Measurements from ENCODE around the gene OTOP2. TPM values are rescaled to one million over a fixed set of nuclear protein-coding genes. Genes with fewer than 3 reads are reported as not detected.
"Not testable (repeated sequence)": the region's sequence is repeated elsewhere in the genome, so short reads cannot be mapped to it uniquely, and the experiment has no call there.

The OTOP2 gene
- total and polyA plus RNA-seq, 4 donors: 0.25 TPM; not detected in 3

DNA sequence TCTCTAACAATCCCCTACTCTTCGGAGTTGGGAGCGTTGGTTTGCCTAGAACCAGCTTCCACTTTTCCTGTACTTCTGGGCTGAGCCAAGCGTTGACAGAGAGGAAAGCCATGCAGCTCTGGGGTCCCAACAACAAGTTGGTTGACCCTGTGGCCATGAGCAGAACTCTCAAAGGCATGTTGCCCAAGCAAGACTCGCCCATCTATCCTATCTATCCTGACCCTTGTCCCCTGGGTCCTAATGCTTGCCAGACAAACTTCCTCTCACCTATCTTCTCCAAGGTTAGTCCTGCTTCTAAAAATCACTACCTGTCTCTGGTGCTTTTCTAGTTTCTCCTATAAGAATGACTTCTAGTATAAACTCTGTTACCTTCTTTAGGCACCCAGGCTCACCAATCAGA, 15.0 kb upstream of the OTOP2 start:
- intact Hi-C loops (cut with DNase I); H3K4me3 ChIP-seq (ENCODE audit: low read length in 2 of 2); H3K9me3 ChIP-seq (ENCODE audit: control insufficient read depth, low read length); H3K27ac ChIP-seq (ENCODE audit: low read depth in 1 of 2, low read length in 2 of 2); H3K36me3 ChIP-seq (ENCODE audit: control insufficient read depth in 1 of 2, insufficient read depth in 2 of 2, low read length in 1 of 2); DNase-seq; ATAC-seq (ENCODE audit: low FRiP score); H3K4me1 ChIP-seq (ENCODE audit: control insufficient read depth in 1 of 2, insufficient read depth in 2 of 2, low read length in 2 of 2); H3K27me3 ChIP-seq (ENCODE audit: control insufficient read depth in 1 of 2, insufficient read depth in 2 of 2, low read length in 1 of 2): not testable (repeated sequence)
- 70 to 72% methylated on average over 4 of the region's 4 CpGs for WGBS, 2 donors

DNA sequence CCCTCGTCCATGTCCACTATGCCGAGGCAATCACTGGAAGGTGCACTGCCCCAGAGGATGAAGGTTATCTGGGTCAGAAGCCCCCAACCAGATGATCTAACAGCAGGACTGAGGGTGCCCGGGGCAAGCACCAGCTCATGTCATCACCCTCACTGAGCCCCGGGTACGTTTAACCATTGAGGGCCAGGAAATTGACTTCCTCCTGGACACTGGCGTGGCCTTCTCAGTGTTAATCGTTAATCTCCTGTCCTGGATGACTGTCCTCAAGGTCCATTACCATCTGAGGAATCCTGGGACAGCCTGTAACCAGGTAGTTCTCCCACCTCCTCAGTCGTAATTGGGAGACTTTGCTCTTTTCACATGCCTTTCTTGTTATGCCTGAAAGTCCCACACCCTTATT, 12.7 kb upstream of the OTOP2 start:
- intact Hi-C loops (cut with DNase I); H3K9me3 ChIP-seq (ENCODE audit: control insufficient read depth, low read length); DNase-seq; H3K4me3 ChIP-seq (ENCODE audit: low read length in 2 of 2); H3K27me3 ChIP-seq (ENCODE audit: control insufficient read depth in 1 of 2, insufficient read depth in 2 of 2, low read length in 1 of 2); H3K36me3 ChIP-seq (ENCODE audit: control insufficient read depth in 1 of 2, insufficient read depth in 2 of 2, low read length in 1 of 2); H3K4me1 ChIP-seq (ENCODE audit: control insufficient read depth in 1 of 2, insufficient read depth in 2 of 2, low read length in 2 of 2); ATAC-seq (ENCODE audit: low FRiP score); H3K27ac ChIP-seq (ENCODE audit: low read depth in 1 of 2, low read length in 2 of 2): not testable (repeated sequence)
- WGBS, 2 donors: 68 to 76% methylated on average over 8 of the region's 8 CpGs

DNA sequence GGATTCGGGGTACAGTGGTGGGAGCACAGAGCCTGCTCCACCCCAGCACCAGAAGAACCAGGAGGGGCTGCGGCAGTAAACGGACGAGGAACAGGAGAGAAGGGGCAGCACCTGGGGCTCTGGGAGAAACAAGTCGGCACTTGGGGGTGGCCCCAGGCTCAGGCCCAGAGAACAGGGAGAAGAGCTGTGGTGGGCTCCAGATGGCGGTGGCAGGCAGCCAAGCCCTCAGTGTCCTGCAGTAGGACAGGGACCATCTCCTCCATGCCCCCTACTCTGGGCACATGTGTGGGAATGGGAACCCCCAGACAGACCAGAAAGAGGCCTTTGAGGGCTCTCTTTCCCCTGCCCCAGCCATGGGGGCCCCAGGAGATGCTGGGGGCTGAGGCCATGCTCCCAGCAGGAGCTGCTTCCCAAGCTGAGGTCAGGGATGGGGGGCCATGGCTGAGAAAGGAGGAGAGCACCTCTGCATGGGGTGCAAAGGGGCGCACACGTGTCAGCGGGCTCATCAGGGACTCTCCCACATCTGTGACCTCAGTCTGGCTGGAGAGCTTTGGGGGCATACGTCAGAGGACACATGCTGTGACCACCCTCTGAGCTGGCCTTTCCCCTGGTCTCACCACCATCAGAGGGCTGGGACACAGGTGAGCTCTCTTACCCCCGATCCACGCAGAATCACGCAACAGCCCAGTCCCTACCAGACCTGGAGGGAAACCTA, 7.8 kb upstream of the OTOP2 start:
- Histone ChIP-seq H3K27ac (ENCODE audit: low read depth in 1 of 2, low read length in 2 of 2) (no peak overlapping the region), H3K9me3 (ENCODE audit: control insufficient read depth, low read length) (no peaks in the 10 kb centered on the region), H3K27me3 (ENCODE audit: control insufficient read depth in 1 of 2, insufficient read depth in 2 of 2, low read length in 1 of 2) (no peaks in the 10 kb centered on the region), H3K4me1 (ENCODE audit: control insufficient read depth in 1 of 2, insufficient read depth in 2 of 2, low read length in 2 of 2) (no peaks in the 10 kb centered on the region), H3K36me3 (ENCODE audit: control insufficient read depth in 1 of 2, insufficient read depth in 2 of 2, low read length in 1 of 2) (no peaks in the 10 kb centered on the region), H3K4me3 (ENCODE audit: low read length in 2 of 2) (no peak overlapping the region)
- no peak for ATAC-seq (ENCODE audit: low FRiP score)
- intact Hi-C loops (cut with DNase I): no loop called here
- WGBS, 2 donors: 86 to 87% methylated on average over 12 to 13 of the region's 13 CpGs
- no peak for DNase-seq

DNA sequence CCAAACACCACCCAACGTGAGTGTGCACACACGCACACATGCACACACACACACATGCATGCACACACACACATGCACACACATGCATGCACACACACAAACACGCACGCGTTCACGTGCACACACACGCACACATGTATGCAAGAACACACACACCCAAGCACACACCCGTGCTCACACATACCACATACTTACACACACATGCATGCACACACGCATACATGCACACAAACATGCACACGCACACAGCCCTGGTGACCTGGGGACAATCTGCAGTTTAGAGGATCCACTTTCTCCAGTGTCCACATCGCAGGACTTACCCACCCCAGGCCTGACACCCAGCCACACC, 7.2 kb upstream of the OTOP2 start:
- ATAC-seq (ENCODE audit: low FRiP score) (no peak), DNase-seq (no peak)
- no peaks in the 10 kb centered on the region for H3K4me1 ChIP-seq (ENCODE audit: control insufficient read depth in 1 of 2, insufficient read depth in 2 of 2, low read length in 2 of 2)
- H3K9me3 ChIP-seq (ENCODE audit: control insufficient read depth, low read length): no peaks in the 10 kb centered on the region
- intact Hi-C loops (cut with DNase I): no loop called here
- no peak overlapping the region for H3K27ac ChIP-seq (ENCODE audit: low read depth in 1 of 2, low read length in 2 of 2)
- no peaks in the 10 kb centered on the region for H3K27me3 ChIP-seq (ENCODE audit: control insufficient read depth in 1 of 2, insufficient read depth in 2 of 2, low read length in 1 of 2)
- no peaks in the 10 kb centered on the region for H3K36me3 ChIP-seq (ENCODE audit: control insufficient read depth in 1 of 2, insufficient read depth in 2 of 2, low read length in 1 of 2)
- H3K4me3 ChIP-seq (ENCODE audit: low read length in 2 of 2): no peak overlapping the region
- WGBS, 2 donors: 92 to 94% methylated on average over 11 of the region's 11 CpGs

DNA sequence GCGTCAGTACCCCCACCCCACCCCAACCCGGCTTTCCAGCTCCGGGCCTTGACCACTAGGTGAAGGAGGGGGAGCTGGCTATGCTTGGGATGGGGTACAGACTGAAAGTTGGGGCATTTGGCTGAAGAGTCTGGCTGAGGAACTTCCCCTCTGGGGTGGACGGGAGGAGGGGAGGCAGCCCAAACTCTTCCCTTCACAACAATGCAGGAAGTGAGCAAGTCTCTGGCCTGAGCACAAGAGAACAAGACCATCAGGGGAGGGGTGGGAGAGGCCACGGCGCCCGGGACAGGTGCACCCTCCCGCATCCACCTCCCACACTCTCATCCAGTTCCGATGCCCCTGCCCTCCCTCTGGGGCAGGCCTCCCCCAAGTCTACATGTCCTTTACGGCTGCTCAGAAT, 6.6 kb upstream of the OTOP2 start:
- no peak overlapping the region for H3K27ac ChIP-seq (ENCODE audit: low read depth in 1 of 2, low read length in 2 of 2)
- no peak overlapping the region for H3K4me3 ChIP-seq (ENCODE audit: low read length in 2 of 2)
- H3K27me3 ChIP-seq (ENCODE audit: control insufficient read depth in 1 of 2, insufficient read depth in 2 of 2, low read length in 1 of 2): no peaks in the 10 kb centered on the region
- WGBS, 2 donors: 74 to 76% methylated on average over 10 of the region's 10 CpGs
- no peaks in the 10 kb centered on the region for H3K4me1 ChIP-seq (ENCODE audit: control insufficient read depth in 1 of 2, insufficient read depth in 2 of 2, low read length in 2 of 2)
- no peaks in the 10 kb centered on the region for H3K9me3 ChIP-seq (ENCODE audit: control insufficient read depth, low read length)
- intact Hi-C loops (cut with DNase I): no loop called here
- ATAC-seq (ENCODE audit: low FRiP score): no peak
- no peak for DNase-seq
- no peaks in the 10 kb centered on the region for H3K36me3 ChIP-seq (ENCODE audit: control insufficient read depth in 1 of 2, insufficient read depth in 2 of 2, low read length in 1 of 2)

DNA sequence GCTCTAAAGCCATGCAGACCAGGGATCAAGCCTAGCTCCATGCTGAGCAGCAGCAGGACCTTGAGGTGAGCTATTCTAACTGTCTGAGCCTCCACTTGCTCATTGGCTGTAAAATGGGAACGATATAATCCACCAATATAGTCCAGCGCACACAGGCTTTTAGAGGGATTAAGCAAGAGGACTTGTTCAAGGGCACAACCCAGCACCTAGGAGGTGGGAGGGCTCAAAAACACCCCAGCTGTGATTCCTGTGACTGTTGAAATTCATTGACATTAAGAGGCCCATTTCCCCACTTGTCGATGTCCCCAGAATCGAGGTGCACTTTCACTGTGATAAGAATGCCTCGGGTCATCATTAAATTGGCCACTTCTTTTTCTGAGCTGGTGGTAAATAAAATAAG, 5.2 kb upstream of the OTOP2 start:
- Histone ChIP-seq H3K4me3 (ENCODE audit: low read length in 2 of 2) (no peak overlapping the region), H3K36me3 (ENCODE audit: control insufficient read depth in 1 of 2, insufficient read depth in 2 of 2, low read length in 1 of 2) (no peaks in the 10 kb centered on the region), H3K27ac (ENCODE audit: low read depth in 1 of 2, low read length in 2 of 2) (no peak overlapping the region), H3K9me3 (ENCODE audit: control insufficient read depth, low read length) (no peaks in the 10 kb centered on the region), H3K27me3 (ENCODE audit: control insufficient read depth in 1 of 2, insufficient read depth in 2 of 2, low read length in 1 of 2) (no peaks in the 10 kb centered on the region), H3K4me1 (ENCODE audit: control insufficient read depth in 1 of 2, insufficient read depth in 2 of 2, low read length in 2 of 2) (no peaks in the 10 kb centered on the region)
- intact Hi-C loops (cut with DNase I): no loop called here
- ATAC-seq (ENCODE audit: low FRiP score) (no peak), DNase-seq (no peak)
- WGBS, 2 donors: 89 to 96% methylated on average over 5 of the region's 5 CpGs

DNA sequence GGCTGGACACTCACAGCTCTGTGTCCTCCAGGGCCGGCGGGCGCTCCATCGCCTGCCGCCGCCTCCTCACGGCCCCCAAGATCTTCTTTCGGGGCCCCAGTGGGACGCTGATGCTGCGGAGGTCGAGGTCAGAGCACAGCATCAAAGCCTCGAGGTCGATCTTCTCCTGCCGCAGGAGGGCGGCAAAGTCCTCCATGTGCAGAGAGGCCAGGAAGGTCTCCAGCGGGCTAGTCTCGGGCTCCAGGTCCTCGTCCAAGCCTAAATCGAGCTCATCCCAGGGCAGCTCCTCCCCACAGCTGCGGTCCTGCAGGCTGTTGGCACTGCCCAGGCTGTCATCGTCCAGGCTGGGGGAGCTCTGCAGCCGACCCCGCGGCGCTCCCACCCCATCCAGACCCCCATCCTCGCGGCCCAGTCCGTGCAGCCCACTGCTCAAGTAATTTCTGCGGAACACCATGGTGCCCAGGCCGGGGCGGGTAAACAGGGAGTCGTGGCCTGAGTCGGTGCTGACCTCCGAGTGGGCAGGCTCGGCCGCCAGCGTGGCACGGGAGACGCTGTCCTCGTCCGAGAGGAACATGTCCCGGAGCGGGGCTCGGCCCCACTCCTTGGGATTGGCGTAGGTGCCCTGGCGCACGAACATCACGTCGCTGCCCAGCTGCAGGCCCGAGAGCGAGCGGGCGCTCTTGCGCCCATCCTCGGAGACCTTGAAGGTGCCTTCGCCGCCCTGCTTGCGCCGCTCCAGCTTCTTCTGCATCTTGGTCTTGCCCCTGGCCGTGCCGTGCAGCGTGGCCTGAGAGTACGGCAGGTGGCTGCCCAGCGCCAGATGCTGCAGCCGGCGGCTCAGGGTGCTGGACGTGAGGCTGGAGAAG, 4.4 kb upstream of the OTOP2 start:
- intact Hi-C loops (cut with DNase I): no loop called here
- no peak overlapping the region for H3K4me3 ChIP-seq (ENCODE audit: low read length in 2 of 2)
- no peaks in the 10 kb centered on the region for H3K4me1 ChIP-seq (ENCODE audit: control insufficient read depth in 1 of 2, insufficient read depth in 2 of 2, low read length in 2 of 2)
- no peaks in the 10 kb centered on the region for H3K27me3 ChIP-seq (ENCODE audit: control insufficient read depth in 1 of 2, insufficient read depth in 2 of 2, low read length in 1 of 2)
- H3K9me3 ChIP-seq (ENCODE audit: control insufficient read depth, low read length): no peaks in the 10 kb centered on the region
- DNase-seq: no peak
- ATAC-seq (ENCODE audit: low FRiP score): no peak
- no peak overlapping the region for H3K27ac ChIP-seq (ENCODE audit: low read depth in 1 of 2, low read length in 2 of 2)
- 66 to 70% methylated on average over 67 of the region's 67 CpGs for WGBS, 2 donors
- no peaks in the 10 kb centered on the region for H3K36me3 ChIP-seq (ENCODE audit: control insufficient read depth in 1 of 2, insufficient read depth in 2 of 2, low read length in 1 of 2)

DNA sequence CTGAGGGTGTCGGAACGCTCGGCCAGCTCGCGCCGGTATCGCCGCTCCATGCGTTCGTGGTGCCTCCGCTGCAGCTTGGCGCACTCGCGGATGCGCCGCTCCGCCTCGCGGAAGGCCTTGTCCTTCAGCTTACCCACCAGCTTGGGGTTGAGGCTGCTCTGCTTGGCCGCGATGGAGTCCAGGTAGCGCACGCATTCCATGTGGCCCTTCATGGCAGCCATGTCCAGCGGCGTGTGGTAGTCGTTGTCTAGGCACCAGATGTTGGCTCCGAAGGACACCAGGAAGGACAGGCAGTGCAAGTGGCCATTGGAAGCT, 3.8 kb upstream of the OTOP2 start:
- Histone ChIP-seq H3K4me3 (ENCODE audit: low read length in 2 of 2) (no peak overlapping the region), H3K36me3 (ENCODE audit: control insufficient read depth in 1 of 2, insufficient read depth in 2 of 2, low read length in 1 of 2) (no peaks in the 10 kb centered on the region), H3K9me3 (ENCODE audit: control insufficient read depth, low read length) (no peaks in the 10 kb centered on the region), H3K4me1 (ENCODE audit: control insufficient read depth in 1 of 2, insufficient read depth in 2 of 2, low read length in 2 of 2) (no peaks in the 10 kb centered on the region), H3K27ac (ENCODE audit: low read depth in 1 of 2, low read length in 2 of 2) (no peak overlapping the region), H3K27me3 (ENCODE audit: control insufficient read depth in 1 of 2, insufficient read depth in 2 of 2, low read length in 1 of 2) (no peaks in the 10 kb centered on the region)
- ATAC-seq (ENCODE audit: low FRiP score) (no peak), DNase-seq (no peak)
- 77 to 82% methylated on average over 27 of the region's 27 CpGs for WGBS, 2 donors
- intact Hi-C loops (cut with DNase I): no loop called here

DNA sequence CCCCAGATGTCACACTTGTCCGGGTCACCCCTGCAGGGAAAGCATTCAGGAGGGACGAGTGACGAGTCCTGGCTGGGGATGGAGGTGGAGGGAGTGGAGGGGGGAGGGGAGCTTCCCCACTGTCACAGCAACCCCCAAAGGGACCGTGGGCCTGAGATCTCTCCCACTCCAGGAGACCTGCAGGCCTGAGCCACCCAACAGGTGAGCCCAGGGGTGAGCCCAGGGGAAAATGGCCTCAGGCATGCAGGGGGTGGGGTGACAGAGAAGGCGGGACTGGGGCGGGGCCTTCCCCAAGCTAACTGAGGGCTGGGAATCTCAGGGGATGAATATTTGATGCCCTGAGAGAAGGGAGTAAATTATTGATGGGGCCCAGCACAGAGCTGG, 3.4 kb upstream of the OTOP2 start:
- DNase-seq (no peak), ATAC-seq (ENCODE audit: low FRiP score) (no peak)
- H3K4me3 ChIP-seq (ENCODE audit: low read length in 2 of 2): no peak overlapping the region
- H3K9me3 ChIP-seq (ENCODE audit: control insufficient read depth, low read length): no peaks in the 10 kb centered on the region
- WGBS, 2 donors: 59 to 71% methylated on average over 6 of the region's 6 CpGs
- no peaks in the 10 kb centered on the region for H3K27me3 ChIP-seq (ENCODE audit: control insufficient read depth in 1 of 2, insufficient read depth in 2 of 2, low read length in 1 of 2)
- intact Hi-C loops (cut with DNase I): no loop called here
- no peak overlapping the region for H3K27ac ChIP-seq (ENCODE audit: low read depth in 1 of 2, low read length in 2 of 2)
- no peaks in the 10 kb centered on the region for H3K4me1 ChIP-seq (ENCODE audit: control insufficient read depth in 1 of 2, insufficient read depth in 2 of 2, low read length in 2 of 2)
- H3K36me3 ChIP-seq (ENCODE audit: control insufficient read depth in 1 of 2, insufficient read depth in 2 of 2, low read length in 1 of 2): no peaks in the 10 kb centered on the region

Measured in aorta (tissue), 5 donors.